WTC11 (cell line): Measurements from ENCODE around the gene SELENOV. TPM values are rescaled to one million over a fixed set of nuclear protein-coding genes. Genes with fewer than 3 reads are reported as not detected.

Source experiments
- ATAC-seq: fragments of 200-7000 bp; cut with Tn5 transposase; 2 replicates; pipeline ENCODE4 v1.10.0; 2021; ENCODE audit warnings: mild to moderate bottlenecking, moderate library complexity
- CTCF ChIA-PET: fragments of 300-600 bp; sonication (Branson Sonifier 250); formaldehyde crosslinking; loops from one replicate; lab custom pipeline; 2021; ENCODE audit warnings: antibody characterized with exemption; lab: Charles Lee
- POLR2A ChIA-PET: fragments of 350-600 bp; sonication (Branson Sonifier 250); formaldehyde crosslinking; loops from one replicate; lab custom pipeline; 2021; ENCODE audit warnings: antibody characterized with exemption; lab: Charles Lee
- DNase-seq: peaks from one replicate; pipeline ENCODE4 v3.0.0; 2021; ENCODE audit warnings: low spot score
- H3K27ac Mint-ChIP-seq: 2 replicates; pipeline ENCODE4 v1.8.0; 2021; ENCODE audit warnings: mixed read lengths
- H3K27me3 Mint-ChIP-seq: 2 replicates; pipeline ENCODE4 v1.8.0; 2021; ENCODE audit warnings: low read depth, mild to moderate bottlenecking, moderate library complexity, mixed read lengths
- H3K36me3 Mint-ChIP-seq: 2 replicates; pipeline ENCODE4 v1.8.0; 2021; ENCODE audit warnings: mixed read lengths
- H3K4me1 Mint-ChIP-seq: 2 replicates; pipeline ENCODE4 v1.8.0; 2022; ENCODE audit warnings: mixed read lengths
- H3K4me3 Mint-ChIP-seq: 2 replicates; pipeline ENCODE4 v1.8.0; 2021; ENCODE audit warnings: mild to moderate bottlenecking, moderate library complexity, mixed read lengths
- H3K9me3 Mint-ChIP-seq: 2 replicates; pipeline ENCODE4 v1.8.0; 2021; ENCODE audit warnings: mixed read lengths
- ATF6 ChIP-seq: sonication (generic); formaldehyde crosslinking; IDR thresholded peaks from 2 replicates; pipeline ENCODE4 v1.8.1; 2023; ENCODE audit warnings: mild to moderate bottlenecking, missing genetic modification reagents
- CDX4 ChIP-seq: fragments of 250-450 bp; sonication (Bioruptor Pico); IDR thresholded peaks from 2 replicates; pipeline ENCODE4 v1.9.0; 2021; ENCODE audit warnings: moderate library complexity, mild to moderate bottlenecking, inconsistent platforms, borderline replicate concordance
- FOXJ3 ChIP-seq: sonication (generic); formaldehyde crosslinking; IDR thresholded peaks from 2 replicates; pipeline ENCODE4 v1.9.0; 2021; ENCODE audit warnings: missing genetic modification reagents, mild to moderate bottlenecking, borderline replicate concordance
- FOXP1 ChIP-seq: sonication (generic); formaldehyde crosslinking; IDR thresholded peaks from 2 replicates; pipeline ENCODE4 v1.8.0; 2022; ENCODE audit warnings: missing genetic modification reagents, mild to moderate bottlenecking, moderate library complexity, borderline replicate concordance
- GRHL2 ChIP-seq: fragments of 250-450 bp; sonication (Bioruptor Pico); IDR thresholded peaks from 2 replicates; pipeline ENCODE4 v1.8.0; 2022; ENCODE audit warnings: mild to moderate bottlenecking, moderate library complexity; ENCODE audit not compliant: insufficient replicate concordance, severe bottlenecking
- NFE2L1 ChIP-seq: sonication (generic); formaldehyde crosslinking; IDR thresholded peaks from 2 replicates; pipeline ENCODE4 v1.8.1; 2023; ENCODE audit warnings: missing genetic modification reagents
- NFYB ChIP-seq: sonication (generic); formaldehyde crosslinking; conservative IDR thresholded peaks from 2 replicates; pipeline ENCODE4 v1.8.0; 2022; ENCODE audit warnings: low read depth, missing genetic modification reagents
- PRDM15 ChIP-seq: sonication (generic); formaldehyde crosslinking; IDR thresholded peaks from 2 replicates; pipeline ENCODE4 v1.8.0; 2022; ENCODE audit warnings: missing genetic modification reagents
- RELA ChIP-seq: sonication (generic); formaldehyde crosslinking; IDR thresholded peaks from 2 replicates; pipeline ENCODE4 v1.8.1; 2022; ENCODE audit warnings: missing genetic modification reagents, mild to moderate bottlenecking, borderline replicate concordance
- RORB ChIP-seq: fragments of 250-450 bp; sonication (Bioruptor Pico); IDR thresholded peaks from 2 replicates; pipeline ENCODE4 v1.9.0; 2021; ENCODE audit warnings: mild to moderate bottlenecking
- SP1 ChIP-seq: sonication (generic); formaldehyde crosslinking; conservative IDR thresholded peaks from 2 replicates; pipeline ENCODE4 v1.8.1; 2022; ENCODE audit warnings: missing genetic modification reagents
- ZNF138 ChIP-seq: sonication (generic); formaldehyde crosslinking; conservative IDR thresholded peaks from 2 replicates; pipeline ENCODE4 v1.8.1; 2022; ENCODE audit warnings: mild to moderate bottlenecking, moderate library complexity, missing genetic modification reagents
- ZNF263 ChIP-seq: sonication (generic); formaldehyde crosslinking; IDR thresholded peaks from 2 replicates; pipeline ENCODE4 v1.8.1; 2022; ENCODE audit warnings: low read depth, mild to moderate bottlenecking, moderate library complexity, missing genetic modification reagents
- ZNF317 ChIP-seq: sonication (generic); formaldehyde crosslinking; IDR thresholded peaks from 2 replicates; pipeline ENCODE4 v1.8.1; 2023; ENCODE audit warnings: low read depth, mild to moderate bottlenecking, moderate library complexity, missing genetic modification reagents, borderline replicate concordance
- ZNF423 ChIP-seq: fragments of 250-450 bp; sonication (Bioruptor Pico); IDR thresholded peaks from 2 replicates; pipeline ENCODE4 v2.1.2; 2022; ENCODE audit warnings: mild to moderate bottlenecking, moderate library complexity
- ZNF512 ChIP-seq: sonication (generic); formaldehyde crosslinking; IDR thresholded peaks from 2 replicates; pipeline ENCODE4 v1.8.1; 2022; ENCODE audit warnings: missing genetic modification reagents, borderline replicate concordance
- total RNA-seq: library from RNA; stranded (reverse); gene quantifications from 3 replicates; pipeline ENCODE4 v1.2.3, GENCODE V29; 2021
- TF ChIP-seq, protein P1 (sequence below): sonication (generic); formaldehyde crosslinking; IDR thresholded peaks from 2 replicates; pipeline ENCODE4 v1.8.0; 2022; ENCODE audit warnings: mild to moderate bottlenecking, missing genetic modification reagents

Gene SELENOV
- total RNA-seq, 1 experiment from 2014 or later = 12.6 TPM

DNA sequence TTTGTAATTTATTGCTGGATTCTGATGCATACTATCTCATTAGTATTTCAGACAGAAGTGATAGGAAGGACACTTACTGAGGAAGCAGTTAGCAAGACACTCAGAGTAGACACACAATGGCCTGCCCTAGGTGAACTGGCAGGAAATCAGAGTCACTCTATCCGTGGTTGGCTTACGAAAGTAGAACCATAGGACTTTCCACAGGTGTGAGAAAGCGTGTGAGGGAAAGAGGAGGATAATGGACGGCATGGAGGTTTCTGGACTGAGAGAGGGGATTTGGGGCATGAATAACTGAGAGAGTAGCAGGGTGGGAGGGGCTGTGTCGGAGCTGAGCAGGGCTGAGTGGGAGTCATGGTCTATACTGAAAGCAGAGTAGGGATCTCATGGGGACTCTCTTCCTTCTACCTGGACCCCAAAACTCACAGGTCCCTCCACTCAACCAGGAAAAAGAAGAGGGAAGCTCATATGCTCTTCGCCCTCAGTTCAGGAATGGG is 43.7 kb downstream of the SELENOV start:
- ChIA-PET POLR2A (no interaction called here), CTCF (no interaction called here)
- Mint-ChIP-seq H3K36me3 (no peaks in the 10 kb centered on the region), H3K9me3 (no peaks in the 10 kb centered on the region), H3K27me3 (peaks cover 17% of the 10 kb centered on the region), H3K4me3 (no peak overlapping the region), H3K27ac (no peak overlapping the region), H3K4me1 (0 out of 2 replicates have a peak, but pooled peaks cover 5% of the 10 kb centered on the region)
- no peak for TF ChIP-seq RELA
- TF ChIP-seq FOXJ3 (CRISPR knock-in tag) = no peak
- TF ChIP-seq ATF6 = no peak
- TF ChIP-seq ZNF512 (CRISPR knock-in tag) = no peak
- TF ChIP-seq FOXP1 (CRISPR knock-in tag) = no peak
- TF ChIP-seq RORB (CRISPR knock-in tag) = no peak
- TF ChIP-seq NFE2L1 (CRISPR knock-in tag) = no peak
- no peak for TF ChIP-seq ZNF263 (CRISPR knock-in tag)
- DNase-seq = no peak
- no peak for ATAC-seq

DNA sequence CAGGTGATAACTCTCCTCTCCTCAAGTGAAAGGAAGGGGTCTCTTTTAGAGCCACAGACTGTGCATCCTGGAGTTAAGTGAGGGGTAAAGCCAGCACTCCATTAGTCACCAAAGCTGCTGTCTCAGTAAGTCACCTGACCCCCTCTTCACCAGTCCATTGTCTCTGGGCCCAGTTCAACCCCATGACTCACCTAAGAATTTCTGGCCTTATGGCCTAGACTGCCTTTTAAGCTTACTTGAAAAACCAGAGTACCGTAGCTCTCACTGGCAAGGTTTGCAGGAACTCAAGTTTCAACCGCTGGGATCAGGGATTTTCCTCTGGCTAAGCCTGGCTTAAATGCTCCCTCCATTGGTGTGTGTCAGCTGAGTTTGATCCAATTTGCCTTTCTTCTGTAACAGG is 48.5 kb downstream of the SELENOV start:
- Mint-ChIP-seq H3K27me3 (peaks cover 23% of the 10 kb centered on the region), H3K4me1 (no peaks in the 10 kb centered on the region), H3K4me3 (no peak overlapping the region), H3K36me3 (no peaks in the 10 kb centered on the region), H3K27ac (no peak overlapping the region), H3K9me3 (no peaks in the 10 kb centered on the region)
- TF ChIP-seq, protein P1, sequence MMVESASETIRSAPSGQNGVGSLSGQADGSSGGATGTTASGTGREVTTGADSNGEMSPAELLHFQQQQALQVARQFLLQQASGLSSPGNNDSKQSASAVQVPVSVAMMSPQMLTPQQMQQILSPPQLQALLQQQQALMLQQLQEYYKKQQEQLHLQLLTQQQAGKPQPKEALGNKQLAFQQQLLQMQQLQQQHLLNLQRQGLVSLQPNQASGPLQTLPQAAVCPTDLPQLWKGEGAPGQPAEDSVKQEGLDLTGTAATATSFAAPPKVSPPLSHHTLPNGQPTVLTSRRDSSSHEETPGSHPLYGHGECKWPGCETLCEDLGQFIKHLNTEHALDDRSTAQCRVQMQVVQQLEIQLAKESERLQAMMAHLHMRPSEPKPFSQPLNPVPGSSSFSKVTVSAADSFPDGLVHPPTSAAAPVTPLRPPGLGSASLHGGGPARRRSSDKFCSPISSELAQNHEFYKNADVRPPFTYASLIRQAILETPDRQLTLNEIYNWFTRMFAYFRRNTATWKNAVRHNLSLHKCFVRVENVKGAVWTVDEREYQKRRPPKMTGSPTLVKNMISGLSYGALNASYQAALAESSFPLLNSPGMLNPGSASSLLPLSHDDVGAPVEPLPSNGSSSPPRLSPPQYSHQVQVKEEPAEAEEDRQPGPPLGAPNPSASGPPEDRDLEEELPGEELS (CRISPR knock-in tag) = no peak
- no peak for TF ChIP-seq GRHL2 (CRISPR knock-in tag)
- no peak for TF ChIP-seq SP1 (CRISPR knock-in tag)
- no peak for TF ChIP-seq NFYB (CRISPR knock-in tag)
- DNase-seq (no peak), ATAC-seq (no peak)
- ChIA-PET CTCF (interaction anchor here (1.3 to 2.7 kb wide), 2 partner anchors 12 to 183 kb away, joined by 3 to 10 read pairs; no protein-coding TSS in a partner anchor), POLR2A (no interaction called here)

DNA sequence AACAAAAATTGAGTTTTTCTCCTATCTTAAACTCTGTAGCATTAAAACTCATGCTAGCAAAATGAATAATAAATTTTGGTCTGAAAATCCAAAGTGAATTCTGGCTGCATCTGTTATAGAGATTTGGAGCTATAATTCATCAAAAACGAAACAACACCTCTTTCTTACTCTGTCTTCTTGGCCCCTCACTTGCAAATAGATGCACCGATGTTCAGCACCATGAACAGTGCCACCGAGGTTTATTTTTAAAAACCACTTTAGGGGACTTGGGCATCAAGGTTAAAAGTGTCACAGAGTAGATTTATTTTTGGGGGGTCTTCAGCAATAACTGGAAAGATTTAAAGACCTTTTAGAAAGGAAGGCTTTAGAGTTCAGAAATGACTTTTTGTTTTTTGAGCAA is 51.1 kb downstream of the SELENOV start:
- DNase-seq (no peak), ATAC-seq (no peak)
- Mint-ChIP-seq H3K4me1 (no peaks in the 10 kb centered on the region), H3K27me3 (peaks cover 21% of the 10 kb centered on the region), H3K36me3 (no peaks in the 10 kb centered on the region), H3K4me3 (no peak overlapping the region), H3K9me3 (no peaks in the 10 kb centered on the region), H3K27ac (no peak overlapping the region)
- TF ChIP-seq CDX4 (no peak), PRDM15 (CRISPR knock-in tag) (no peak), ZNF423 (CRISPR knock-in tag) (no peak), FOXP1 (CRISPR knock-in tag) (no peak), ZNF317 (CRISPR knock-in tag) (no peak), NFE2L1 (CRISPR knock-in tag) (no peak), ZNF138 (CRISPR knock-in tag) (no peak), SP1 (CRISPR knock-in tag) (no peak)
- ChIA-PET CTCF (no interaction called here), POLR2A (no interaction called here)
